GM21447 (cell line): ENCODE data around the gene PFN1.
"Not testable (repeated sequence)": the region's sequence is repeated elsewhere in the genome, so short reads cannot be mapped to it uniquely, and the experiment has no call there.

ENCODE experiments used
- ATAC-seq: cut with Tn5 transposase; IDR thresholded peaks from one replicate; pipeline ENCODE4 v1.9.1; 2021; ENCODE audit not compliant: unreplicated experiment

Gene PFN1

GRCh38 chr17:4926577-4927335, 21.6 kb downstream of the PFN1 start:
- ATAC-seq: not testable (repeated sequence)

- ATAC-seq: no peak
Observed at GRCh38 chr17:4921320-4921719, 27.0 kb downstream of the PFN1 start.

GRCh38 chr17:4920351-4921048, 27.8 kb downstream of the PFN1 start:
- no peak for ATAC-seq

GRCh38 chr17:4919511-4920047, 28.8 kb downstream of the PFN1 start:
- ATAC-seq: no peak

GRCh38 chr17:4914551-4914950, 33.8 kb downstream of the PFN1 start:
- ATAC-seq: not testable (repeated sequence)

GRCh38 chr17:4913994-4914393, 34.3 kb downstream of the PFN1 start:
- ATAC-seq: no peak

- peak; percentile 67 for ATAC-seq
Observed at GRCh38 chr17:4908711-4909496, 39.4 kb downstream of the PFN1 start.

- ATAC-seq: no peak
Observed at GRCh38 chr17:4908301-4908700, 40.0 kb downstream of the PFN1 start.

GRCh38 chr17:4906642-4907041, 41.7 kb downstream of the PFN1 start:
- not testable (repeated sequence) for ATAC-seq

- no peak for ATAC-seq
Observed at GRCh38 chr17:4903051-4903818, 45.1 kb downstream of the PFN1 start, which contains the start of gene CHRNE. TSS of gene CHRNE (minus strand) at chr17:4903098. CDS start at chr17:4903063, 35 bp downstream.

- no peak for ATAC-seq
Observed at GRCh38 chr17:4902540-4902939, 45.8 kb downstream of the PFN1 start.

- no peak for ATAC-seq
Observed at GRCh38 chr17:4901648-4902344, 46.5 kb downstream of the PFN1 start.

- no peak for ATAC-seq
Observed at GRCh38 chr17:4901108-4901647, 47.2 kb downstream of the PFN1 start.

- ATAC-seq: no peak
Observed at GRCh38 chr17:4900231-4901107, 47.9 kb downstream of the PFN1 start.

- no peak for ATAC-seq
Observed at GRCh38 chr17:4899341-4900230, 48.7 kb downstream of the PFN1 start, which contains the start of gene C17orf107. TSS of gene C17orf107 (plus strand) at chr17:4899536. CDS start at chr17:4899763, 227 bp downstream.

- ATAC-seq: no peak
Observed at GRCh38 chr17:4898927-4899326, 49.4 kb downstream of the PFN1 start.

- ATAC-seq: no peak
Observed at GRCh38 chr17:4898351-4898750, 50.0 kb downstream of the PFN1 start.

- no peak for ATAC-seq
Observed at GRCh38 chr17:4897785-4898184, 50.5 kb downstream of the PFN1 start.
